Measurements from ENCODE around the gene PTPN14. TPM values are rescaled to one million over a fixed set of nuclear protein-coding genes. Genes with fewer than 3 reads are reported as not detected.

PTPN14 gene
- total RNA-seq, 1 experiment from 2014 or later, result 37.5 TPM

GRCh38 chr1:214553142-214553710 is 1.8 kb upstream of the PTPN14 start:
- H3K27ac ChIP-seq (ENCODE audit: low read depth, low read length), result peak overlapping the region; percentile 87; the same call in 1 of the 2 replicates
- intact Hi-C loops (cut with micrococcal nuclease), result no loop called here
- no peak overlapping the region for H2AFZ ChIP-seq (ENCODE audit: low read depth, low read length, poor library complexity, severe bottlenecking)

More at GRCh38 chr1:214553142-214553710, 1.8 kb upstream of the PTPN14 start:
- no peaks in the 10 kb centered on the region for H3K9me2 ChIP-seq (ENCODE audit: insufficient read depth)
- H3K79me2 ChIP-seq (ENCODE audit: insufficient read depth, low read length), result peaks cover 32% of the 10 kb centered on the region
- ChIA-PET POLR2A (interaction anchor here (2.9 kb wide), 1 partner anchor 12 kb away, joined by 12 read pairs; no protein-coding TSS in a partner anchor), CTCF (interaction anchor here (2.1 kb wide), 1 partner anchor 221 kb away, joined by 13 read pairs; no protein-coding TSS in a partner anchor), RAD21 (ENCODE audit: low non-redundant PET in 1 of 2, low total read pairs in 2 of 2, uncharacterized antibody in 2 of 2, unreplicated experiment in 2 of 2) (no interaction called here)
- TF ChIP-seq ZBTB33 (IDR thresholded peaks at IDR 0.05; ENCODE audit: extremely low read depth, insufficient replicate concordance, low read length) (no peak), POLR2A (IDR thresholded peaks at IDR 0.05; ENCODE audit: borderline replicate concordance, extremely low read depth, insufficient read depth, insufficient read length) (no peak), TCF7L2 (IDR thresholded peaks at IDR 0.05; ENCODE audit: borderline replicate concordance, extremely low read depth, insufficient read depth, insufficient read length) (no peak), MAX (IDR thresholded peaks at IDR 0.05) (no peak), POLR2AphosphoS5 (IDR thresholded peaks at IDR 0.05; ENCODE audit: low read depth, low read length) (no peak)
- H3K27me3 ChIP-seq (ENCODE audit: insufficient read depth, low read length), result no peaks in the 10 kb centered on the region
- peaks cover 33 to 46% of the 10 kb centered on the region in 2 experiments for H3K4me1 ChIP-seq (ENCODE audit: control insufficient read depth in 1 of 2, insufficient read depth in 2 of 2, low read length in 2 of 2)
- no peaks in the 10 kb centered on the region for H3K9me3 ChIP-seq (ENCODE audit: control insufficient read depth in 1 of 2, insufficient read depth in 1 of 2, low read depth in 1 of 2, low read length in 2 of 2)
- no peaks in the 10 kb centered on the region for H4K20me1 ChIP-seq (ENCODE audit: insufficient read depth)
- H3K4me2 ChIP-seq (ENCODE audit: low read length), result peak overlapping the region; percentile 94; the same call in 1 of the 2 replicates
- no TSS peak for BruUV-seq (replicated peaks)
- DNase-seq (ENCODE audit: low read depth, low spot score) (no peak), ATAC-seq (no peak)
- H3K9ac ChIP-seq (ENCODE audit: low read length), result peak overlapping the region; percentile 17; the same call in 1 of the 2 replicates
- H3K4me3 ChIP-seq (replicated peaks in 1 of 2; ENCODE audit: low read depth in 1 of 2, low read length in 2 of 2), result no peak overlapping the region
- no peaks in the 10 kb centered on the region for H3K36me3 ChIP-seq (ENCODE audit: control insufficient read depth in 1 of 2, insufficient read depth in 2 of 2, low read length in 2 of 2)
